Suprapubic skin (tissue), 4 donors: ENCODE measurements around the gene LOXL3.

Source experiments
- CTCF ChIP-seq, 2 donors: fragments of 200-600 bp in 1 of 2; fragments of 450-650 bp in 1 of 2; sonication (generic) in 1 of 2; IDR thresholded peaks; one replicate each; pipeline ENCODE4 v1.5.1; 2016 to 2019; ENCODE audit warnings: antibody characterized with exemption in 2 of 2, mild to moderate bottlenecking in 1 of 2, moderate library complexity in 1 of 2
- EP300 ChIP-seq: sonication (generic); formaldehyde crosslinking; IDR thresholded peaks from one replicate; pipeline ENCODE4 v1.6.1; 2017; ENCODE audit warnings: antibody characterized with exemption
- POLR2A ChIP-seq, 2 donors: fragments of 450-650 bp; IDR thresholded peaks; one replicate each; pipeline ENCODE4 v1.6.1; 2017; ENCODE audit warnings: antibody characterized with exemption in 2 of 2, mild to moderate bottlenecking in 2 of 2, moderate library complexity in 2 of 2
- POLR2AphosphoS5 ChIP-seq, 3 donors: sonication (generic); formaldehyde crosslinking; IDR thresholded peaks; one replicate each; pipeline ENCODE4 v1.6.1; 2017; ENCODE audit warnings: antibody characterized with exemption in 3 of 3

- no peak for TF ChIP-seq CTCF (IDR thresholded peaks at IDR 0.05)
- no peak for TF ChIP-seq POLR2A (IDR thresholded peaks at IDR 0.05)
- TF ChIP-seq EP300 = no peak
- TF ChIP-seq POLR2AphosphoS5 (IDR thresholded peaks at IDR 0.05) = no peak
These were observed 22.6 kb upstream of the LOXL3 start for GRCh38 chr2:74576211-74576862.
